Esophagus squamous epithelium (tissue), 4 donors: Measurements from ENCODE around the gene TOMM20.

Source experiments
- POLR2A ChIP-seq, 4 donors: fragments of 450-650 bp; IDR thresholded peaks; one replicate each; pipeline ENCODE4 v1.6.1; 2017; ENCODE audit warnings: antibody characterized with exemption in 4 of 4, mild to moderate bottlenecking in 4 of 4, moderate library complexity in 3 of 4
- TF ChIP-seq, protein P1 (sequence below), 6 experiments: fragments of 450-650 bp in 4 of 6; fragments of 200-600 bp in 2 of 6; sonication (generic) in 2 of 6; IDR thresholded peaks; one replicate each; pipeline ENCODE4 v1.5.1; 2016 to 2019; ENCODE audit warnings: antibody characterized with exemption in 6 of 6, mild to moderate bottlenecking in 4 of 6, moderate library complexity in 4 of 6

DNA sequence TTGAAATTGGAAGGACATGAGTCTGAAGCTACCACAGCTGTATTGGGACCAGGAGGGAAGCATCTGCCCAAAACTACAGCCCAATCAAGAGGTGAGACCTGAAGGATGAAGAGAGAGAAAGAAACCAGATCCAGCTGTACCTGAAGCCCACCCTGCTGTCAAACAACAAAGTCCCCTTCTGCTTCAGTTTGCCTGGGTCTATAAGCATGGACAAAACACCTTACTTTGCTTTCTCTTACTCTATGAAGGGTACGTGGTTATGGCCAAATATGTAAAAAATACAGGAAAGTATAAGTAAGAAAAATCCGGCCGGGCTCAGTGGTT, 26.4 kb downstream of the TOMM20 start:
- TF ChIP-seq, protein P1, sequence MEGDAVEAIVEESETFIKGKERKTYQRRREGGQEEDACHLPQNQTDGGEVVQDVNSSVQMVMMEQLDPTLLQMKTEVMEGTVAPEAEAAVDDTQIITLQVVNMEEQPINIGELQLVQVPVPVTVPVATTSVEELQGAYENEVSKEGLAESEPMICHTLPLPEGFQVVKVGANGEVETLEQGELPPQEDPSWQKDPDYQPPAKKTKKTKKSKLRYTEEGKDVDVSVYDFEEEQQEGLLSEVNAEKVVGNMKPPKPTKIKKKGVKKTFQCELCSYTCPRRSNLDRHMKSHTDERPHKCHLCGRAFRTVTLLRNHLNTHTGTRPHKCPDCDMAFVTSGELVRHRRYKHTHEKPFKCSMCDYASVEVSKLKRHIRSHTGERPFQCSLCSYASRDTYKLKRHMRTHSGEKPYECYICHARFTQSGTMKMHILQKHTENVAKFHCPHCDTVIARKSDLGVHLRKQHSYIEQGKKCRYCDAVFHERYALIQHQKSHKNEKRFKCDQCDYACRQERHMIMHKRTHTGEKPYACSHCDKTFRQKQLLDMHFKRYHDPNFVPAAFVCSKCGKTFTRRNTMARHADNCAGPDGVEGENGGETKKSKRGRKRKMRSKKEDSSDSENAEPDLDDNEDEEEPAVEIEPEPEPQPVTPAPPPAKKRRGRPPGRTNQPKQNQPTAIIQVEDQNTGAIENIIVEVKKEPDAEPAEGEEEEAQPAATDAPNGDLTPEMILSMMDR (IDR thresholded peaks at IDR 0.05), result no peak
- no peak for TF ChIP-seq POLR2A (IDR thresholded peaks at IDR 0.05)
